NCI-H226 (cell line): ENCODE measurements around the gene LCAT.
A peak's percentile ranks its signal among the peaks of the same experiment; 100 is the strongest.
"Not testable (repeated sequence)": the region's sequence is repeated elsewhere in the genome, so short reads cannot be mapped to it uniquely, and the experiment has no call there.

Experiments
- DNase-seq: peaks from one replicate; pipeline ENCODE4 v3.0.0-alpha.2; 2015

The LCAT gene, protein sequence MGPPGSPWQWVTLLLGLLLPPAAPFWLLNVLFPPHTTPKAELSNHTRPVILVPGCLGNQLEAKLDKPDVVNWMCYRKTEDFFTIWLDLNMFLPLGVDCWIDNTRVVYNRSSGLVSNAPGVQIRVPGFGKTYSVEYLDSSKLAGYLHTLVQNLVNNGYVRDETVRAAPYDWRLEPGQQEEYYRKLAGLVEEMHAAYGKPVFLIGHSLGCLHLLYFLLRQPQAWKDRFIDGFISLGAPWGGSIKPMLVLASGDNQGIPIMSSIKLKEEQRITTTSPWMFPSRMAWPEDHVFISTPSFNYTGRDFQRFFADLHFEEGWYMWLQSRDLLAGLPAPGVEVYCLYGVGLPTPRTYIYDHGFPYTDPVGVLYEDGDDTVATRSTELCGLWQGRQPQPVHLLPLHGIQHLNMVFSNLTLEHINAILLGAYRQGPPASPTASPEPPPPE

DNA sequence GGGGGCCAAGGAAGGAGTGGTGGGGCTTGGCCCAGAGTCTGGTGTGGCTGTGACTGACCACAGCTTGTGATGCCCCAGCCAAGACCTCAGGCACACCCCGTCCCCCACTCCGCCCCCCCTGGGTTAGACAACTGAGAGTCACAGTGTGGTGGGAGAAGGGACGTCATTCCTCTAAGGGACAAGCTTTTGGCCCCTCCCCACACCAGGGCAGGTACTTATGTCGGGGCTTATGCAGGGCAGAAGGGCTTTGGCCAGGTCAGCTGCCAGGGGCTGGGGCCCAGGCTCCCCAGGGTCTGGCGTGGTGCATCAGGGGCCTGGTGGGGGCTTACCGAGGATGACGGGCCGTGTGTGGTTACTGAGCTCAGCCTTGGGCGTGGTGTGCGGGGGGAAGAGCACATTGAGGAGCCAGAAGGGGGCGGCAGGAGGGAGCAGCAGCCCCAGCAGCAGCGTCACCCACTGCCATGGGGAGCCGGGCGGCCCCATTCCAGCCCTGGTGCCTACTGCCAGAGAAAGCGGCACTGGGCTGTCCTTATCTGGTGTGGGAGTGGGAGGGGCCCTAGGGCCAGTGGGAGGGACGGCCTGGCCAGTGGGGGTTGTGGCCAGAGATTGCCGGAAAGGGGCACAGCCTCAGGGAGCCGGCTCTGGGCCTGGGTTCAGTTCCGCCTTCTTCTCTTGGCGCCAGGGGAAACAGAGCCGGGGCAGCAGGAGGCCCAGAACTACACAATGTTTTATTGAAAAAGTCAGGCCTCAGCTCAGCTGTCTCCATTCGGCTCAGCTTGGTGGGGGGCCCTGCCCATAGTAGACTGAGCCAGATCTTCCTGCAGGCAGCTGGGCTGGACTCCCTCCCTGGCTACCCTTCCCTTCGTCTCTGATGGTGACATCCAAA lies at the start of gene LCAT:
TSS of gene LCAT (minus strand) at position 502 of the 886 bp plus-strand sequence. CDS start at position 483, 19 bp downstream.
- DNase-seq: no peak

DNA sequence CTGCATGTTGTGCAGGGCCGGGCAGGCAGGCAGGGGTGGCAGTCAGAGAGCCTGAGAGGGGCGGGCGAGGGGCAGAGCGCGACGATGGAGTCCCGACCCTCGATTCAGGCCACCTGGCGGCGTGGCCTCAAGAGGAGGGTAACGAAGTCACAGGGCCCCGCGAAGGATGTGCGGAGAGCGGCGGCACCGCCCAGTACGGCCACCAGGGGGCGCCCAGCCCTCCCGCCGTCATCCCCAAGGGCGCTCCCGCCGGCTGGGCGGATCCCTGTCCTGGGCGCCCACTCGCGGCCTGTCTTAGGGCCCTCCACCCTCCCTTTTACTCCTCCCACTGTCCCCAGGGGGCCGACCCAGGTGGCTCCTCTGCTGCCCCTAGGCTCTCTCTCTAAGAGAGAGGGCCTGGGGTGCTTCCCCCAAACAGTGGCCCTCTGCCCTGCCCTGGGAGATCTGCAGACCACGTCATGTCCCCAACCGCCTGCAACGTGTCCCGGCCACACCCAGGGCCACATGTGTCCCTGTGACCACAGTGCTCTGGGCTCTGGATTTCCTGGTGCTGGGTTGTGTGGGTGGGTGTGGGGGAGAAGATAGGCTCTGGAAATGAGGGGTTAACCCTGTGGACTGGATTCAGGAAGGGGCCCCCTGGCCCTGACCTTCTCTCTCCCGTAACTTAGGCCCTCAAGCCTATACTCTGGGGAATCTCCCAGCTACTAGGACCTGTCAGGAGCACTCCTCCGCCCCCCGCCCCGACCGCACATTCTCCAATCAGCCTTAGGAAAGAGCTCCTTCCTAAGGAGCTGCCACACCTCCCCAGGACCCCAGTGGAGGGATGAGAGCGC lies 49.5 kb upstream of the LCAT start:
- peak; percentile 40 for DNase-seq

DNA sequence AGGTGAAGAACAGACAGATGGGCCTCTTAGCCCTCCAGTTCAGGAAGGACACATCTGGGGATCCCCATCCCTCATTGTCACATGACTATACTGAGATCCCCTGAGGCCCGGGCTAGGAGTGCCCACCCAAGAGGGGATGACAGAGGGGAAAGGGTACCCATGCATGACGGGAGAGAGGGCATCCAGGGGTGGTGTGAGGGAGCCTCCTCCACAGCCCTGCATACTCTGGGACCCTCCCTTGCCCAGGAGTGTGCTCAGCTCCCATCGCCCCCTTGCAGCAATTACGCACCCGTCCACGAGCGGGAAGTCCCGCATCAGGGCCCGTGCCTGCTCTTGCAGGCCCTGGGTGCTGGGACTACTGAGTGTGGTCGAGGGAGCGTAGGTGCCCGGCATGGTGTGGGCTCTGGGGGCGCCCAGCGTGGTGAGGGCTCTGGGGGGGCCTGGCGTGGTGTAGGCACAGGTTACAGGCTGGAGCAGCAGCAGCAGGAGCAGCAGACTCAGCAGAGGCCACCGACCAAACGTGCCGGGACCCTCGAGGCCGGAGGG lies 48.8 kb upstream of the LCAT start:
- DNase-seq: no peak

DNA sequence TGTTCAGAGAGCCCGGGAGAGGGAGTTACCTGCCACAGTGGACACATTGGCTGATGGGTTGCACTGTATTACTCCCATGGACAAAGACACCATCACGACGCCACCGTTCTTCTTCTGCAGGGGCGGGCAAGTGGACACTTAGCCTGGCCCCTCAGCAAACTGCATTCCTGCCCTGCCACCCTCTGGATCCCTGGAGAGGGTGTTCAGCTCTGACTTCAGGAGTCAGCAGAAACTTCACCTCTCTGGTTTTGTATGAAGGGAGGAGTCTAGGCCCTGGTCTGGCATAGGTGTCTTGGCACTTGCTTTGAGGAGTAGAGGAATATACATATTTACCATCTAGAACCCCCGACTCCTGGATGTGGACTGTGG lies 46.1 kb upstream of the LCAT start:
- no peak for DNase-seq

DNA sequence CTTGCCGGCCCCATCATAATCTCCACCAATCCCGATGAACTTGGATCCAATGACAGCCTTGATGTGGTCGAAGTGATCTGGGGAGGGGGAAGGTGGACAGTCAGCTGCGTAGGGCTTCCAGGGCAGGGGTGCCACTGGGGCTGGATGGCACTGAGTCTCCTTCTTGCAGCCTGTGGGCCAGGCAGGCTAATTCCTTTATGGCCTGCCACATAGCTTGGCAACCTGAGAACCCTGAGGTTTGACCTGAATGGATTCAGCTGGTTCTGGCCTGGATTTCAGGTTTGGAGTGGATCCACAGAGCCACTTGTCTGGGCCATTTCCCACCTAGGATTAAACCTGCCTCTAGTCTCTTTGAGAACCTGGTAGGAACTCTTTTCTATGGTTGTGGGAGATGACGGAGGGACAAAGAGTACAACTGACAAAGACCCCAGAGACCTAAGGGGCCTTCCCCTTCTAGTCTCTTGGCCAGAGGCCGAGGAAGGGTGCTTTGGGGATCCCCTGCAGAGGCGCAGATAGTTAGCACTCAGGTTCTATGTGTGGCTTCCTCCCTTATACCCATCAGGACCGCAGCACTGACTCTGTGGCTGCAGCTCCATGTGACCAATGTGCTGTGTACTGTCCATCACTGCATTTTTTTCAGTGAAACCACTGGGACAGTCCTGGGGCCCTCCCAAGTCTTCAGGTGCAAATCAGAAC lies 45.5 kb upstream of the LCAT start:
- no peak for DNase-seq

DNA sequence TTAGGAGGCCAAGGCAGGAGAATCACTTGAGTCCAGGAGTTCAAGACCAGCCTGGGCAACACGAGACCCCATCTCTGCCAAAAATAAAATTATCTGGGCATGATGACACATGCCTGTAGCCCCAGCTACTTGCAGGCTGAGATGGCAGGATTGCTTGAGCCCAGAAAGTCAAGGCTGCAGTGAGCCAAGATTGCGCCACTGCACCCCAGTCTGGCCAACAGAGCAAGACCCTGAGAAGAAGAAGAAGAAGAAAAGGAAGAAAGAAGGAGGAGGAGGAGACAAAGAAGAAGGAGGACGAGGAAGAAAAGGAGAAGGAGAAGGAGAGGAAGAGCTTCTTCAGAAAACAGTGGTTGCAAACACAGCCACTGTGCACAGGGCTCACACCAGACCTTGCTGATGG lies 44.8 kb upstream of the LCAT start:
- no peak for DNase-seq

DNA sequence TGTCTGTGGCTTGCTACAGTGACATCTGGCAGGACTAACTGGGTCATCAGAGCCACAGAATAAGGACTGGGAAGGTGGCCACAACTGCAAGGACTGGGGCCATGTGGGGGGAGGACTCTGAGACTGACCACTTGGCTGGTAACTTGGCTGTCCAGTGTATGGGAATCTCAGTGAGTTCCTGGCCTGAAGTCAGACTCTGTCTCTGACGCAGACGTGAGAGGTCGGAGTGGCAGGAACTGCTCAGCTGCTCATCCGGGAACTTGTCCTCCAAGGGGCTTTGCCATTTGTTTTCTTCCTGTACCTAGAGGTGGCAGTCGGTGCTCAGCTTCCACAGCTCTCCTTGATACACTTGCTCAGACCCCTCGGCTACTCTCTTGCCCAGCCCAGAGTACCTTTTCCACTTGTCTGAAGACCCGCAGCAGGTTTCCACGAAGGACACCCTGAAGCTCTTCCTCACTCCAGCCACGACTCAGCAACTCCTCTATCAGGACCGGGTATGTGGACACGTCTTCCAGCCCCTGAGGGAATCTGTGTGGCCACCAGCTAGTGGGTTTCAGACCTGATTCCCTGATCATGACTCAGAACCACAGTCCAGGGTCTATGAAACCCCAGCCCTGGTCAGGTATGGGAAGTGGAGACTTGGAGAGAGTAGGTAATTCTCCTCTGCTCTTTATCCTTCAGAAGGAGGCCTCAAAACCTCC lies 43.7 kb upstream of the LCAT start:
- peak; percentile 46 for DNase-seq

DNA sequence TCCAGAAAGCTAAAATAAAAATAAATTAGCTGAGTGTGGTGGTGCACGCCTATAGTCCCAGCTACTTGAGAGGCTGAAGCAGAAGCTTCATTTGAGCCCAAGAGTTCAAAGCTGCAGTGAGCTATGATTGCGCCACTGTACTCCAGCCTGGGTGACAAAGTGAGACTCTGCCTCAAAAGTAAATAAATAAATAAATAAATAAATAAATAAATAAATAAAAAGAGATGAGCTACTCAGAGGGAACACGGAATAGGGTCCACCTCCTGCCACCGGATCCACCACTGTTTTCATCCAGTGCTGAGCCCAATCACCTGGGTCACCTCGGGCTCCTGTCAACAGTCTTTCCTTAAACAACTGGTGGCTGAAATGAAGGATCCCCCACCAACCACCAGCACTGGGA lies 43.0 kb upstream of the LCAT start:
- DNase-seq: no peak

DNA sequence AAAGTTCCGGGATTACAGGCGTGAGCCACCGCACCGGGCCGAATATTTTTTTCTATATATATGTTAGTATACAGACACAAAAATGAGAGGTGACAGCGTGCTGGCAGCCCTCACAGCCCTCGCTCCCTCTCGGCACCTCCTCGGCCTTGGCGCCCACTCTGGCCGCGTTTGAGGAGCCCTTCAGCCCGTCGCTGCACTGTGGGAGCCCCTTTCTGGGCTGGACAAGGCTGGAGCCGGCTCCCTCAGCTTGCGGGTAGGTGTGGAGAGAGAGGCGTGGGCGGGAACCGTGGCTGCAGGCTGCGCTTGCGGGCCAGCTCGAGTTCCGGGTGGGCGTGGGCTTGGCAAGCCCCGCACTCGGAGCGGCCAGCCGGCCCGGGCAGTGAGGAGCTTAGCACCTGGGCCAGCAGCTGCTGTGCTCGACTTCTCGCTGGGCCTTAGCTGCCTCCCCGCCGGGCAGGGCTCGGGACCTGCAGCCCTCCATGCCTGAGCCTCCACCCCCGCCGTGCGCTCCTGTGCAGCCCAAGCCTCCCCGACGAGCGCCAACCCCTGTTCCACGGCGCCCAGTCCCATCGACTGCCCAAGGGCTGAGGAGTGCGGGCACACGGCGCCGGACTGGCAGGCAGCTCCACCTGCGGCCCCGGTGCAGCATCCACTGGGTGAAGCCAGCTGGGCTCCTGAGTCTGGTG lies 38.2 kb upstream of the LCAT start:
- DNase-seq: no peak

DNA sequence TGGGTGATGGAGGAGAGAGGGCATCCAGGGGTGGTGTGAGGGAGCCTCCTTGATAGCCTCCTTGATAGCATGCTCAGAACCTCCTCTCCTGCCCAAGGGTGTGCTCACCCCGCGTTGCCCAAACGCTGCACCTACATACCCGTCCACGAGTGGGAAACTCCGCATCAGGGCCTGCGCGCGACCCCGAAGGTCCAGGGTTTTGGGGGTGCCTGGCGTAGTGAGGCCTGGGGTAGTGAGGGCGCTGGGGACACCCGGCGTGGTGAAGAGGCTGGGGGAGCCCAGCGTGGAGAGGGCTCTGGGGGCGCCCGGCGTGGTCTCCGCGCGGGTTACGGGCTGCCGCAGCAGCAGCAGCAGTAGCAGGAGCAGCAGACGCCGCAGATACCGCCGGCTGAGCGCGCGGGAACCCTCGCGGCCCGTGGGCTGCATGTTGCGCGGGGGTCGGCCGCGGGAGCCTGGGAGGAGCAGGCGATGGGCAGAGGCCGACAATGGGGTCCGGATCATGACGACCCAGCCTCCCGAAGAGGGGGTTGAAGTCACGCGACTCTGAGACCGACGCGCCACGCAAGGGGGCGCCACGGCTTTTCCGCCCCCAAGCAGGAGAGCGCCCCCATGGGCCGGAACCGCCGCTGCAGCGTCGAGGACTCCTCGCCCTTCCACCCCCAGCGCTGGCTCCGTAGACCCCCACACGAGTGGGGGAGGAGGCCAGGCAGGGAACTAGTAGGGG lies 36.2 kb upstream of the LCAT start, which contains the start of gene DPEP3:
TSS of gene DPEP3 (minus strand) at position 545 of the 724 bp plus-strand sequence. CDS start at position 426, 119 bp downstream.
- DNase-seq: no peak

DNA sequence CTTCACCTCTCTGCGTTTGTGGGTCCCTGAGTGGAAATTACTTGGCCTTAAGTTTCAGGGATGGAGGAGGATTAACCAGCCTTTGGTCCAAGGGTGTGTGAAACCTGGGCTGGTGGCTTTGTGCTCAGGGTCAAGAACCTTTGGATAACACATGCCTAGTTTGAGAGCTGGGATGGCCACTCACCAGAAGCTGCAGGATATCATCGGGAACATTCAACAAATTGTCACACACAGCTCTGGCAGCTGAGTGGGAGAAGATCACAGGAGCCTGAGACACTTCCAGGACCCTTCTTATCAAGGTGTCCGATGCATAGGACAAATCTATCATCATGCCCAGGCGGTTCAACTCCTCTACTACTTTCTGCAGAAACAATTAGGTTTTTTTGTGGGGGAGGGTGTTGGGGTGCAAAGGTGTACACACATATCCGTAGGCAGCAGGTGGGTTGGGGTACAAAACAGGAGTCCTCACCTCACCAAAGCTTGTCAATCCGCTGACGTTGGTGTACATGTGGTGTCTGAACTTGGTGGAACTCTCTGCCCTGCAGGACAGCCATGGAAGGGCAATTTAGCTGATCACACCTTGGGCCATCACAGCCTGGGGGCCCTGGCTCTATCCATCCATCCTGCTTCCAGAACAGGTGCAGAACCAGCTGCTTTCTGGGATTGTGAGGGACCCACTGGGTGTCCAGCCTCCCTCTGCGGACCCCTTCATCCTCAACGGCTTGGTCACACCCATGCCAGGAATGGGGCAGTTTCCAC lies 33.7 kb upstream of the LCAT start:
- no peak for DNase-seq

DNA sequence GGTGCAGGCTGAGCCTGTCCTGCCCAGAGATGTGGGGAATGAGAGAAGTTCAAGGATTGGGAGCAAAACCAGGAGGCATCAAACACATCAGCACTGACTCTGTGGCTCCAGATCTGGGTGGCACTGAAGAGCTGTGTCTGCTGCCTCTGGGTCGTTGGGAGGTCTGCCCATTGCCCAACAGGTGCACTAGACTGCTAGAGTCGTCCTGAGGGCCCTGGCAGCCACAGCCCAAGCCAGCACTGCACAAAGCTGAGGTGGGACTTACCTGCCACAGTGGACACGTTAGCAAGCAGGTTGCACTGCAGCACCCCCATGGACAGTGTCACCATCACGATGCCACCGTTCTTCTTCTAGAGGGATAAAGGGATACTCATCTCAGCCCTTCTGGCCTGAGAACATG lies 33.1 kb upstream of the LCAT start:
- DNase-seq: no peak

DNA sequence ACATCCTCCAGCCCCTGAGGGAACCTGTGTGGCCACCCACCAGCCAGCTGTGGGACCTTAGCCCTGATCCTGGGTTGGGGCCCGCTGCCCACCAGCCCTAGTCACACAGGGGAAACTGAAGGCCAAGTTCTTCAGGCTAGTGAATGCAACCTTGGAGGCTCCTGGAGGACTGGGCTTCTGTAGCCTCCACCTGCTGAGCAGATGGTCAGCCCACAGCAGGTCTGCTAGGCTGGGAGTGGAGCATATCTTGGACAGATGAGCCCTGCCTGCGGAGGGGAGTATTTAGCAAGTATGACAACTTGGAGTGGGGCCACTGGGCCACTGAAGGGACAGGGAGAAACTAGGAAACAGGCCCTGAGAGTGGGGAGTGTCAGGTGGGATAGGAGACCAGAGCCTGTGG lies 32.3 kb upstream of the LCAT start:
- no peak for DNase-seq

DNA sequence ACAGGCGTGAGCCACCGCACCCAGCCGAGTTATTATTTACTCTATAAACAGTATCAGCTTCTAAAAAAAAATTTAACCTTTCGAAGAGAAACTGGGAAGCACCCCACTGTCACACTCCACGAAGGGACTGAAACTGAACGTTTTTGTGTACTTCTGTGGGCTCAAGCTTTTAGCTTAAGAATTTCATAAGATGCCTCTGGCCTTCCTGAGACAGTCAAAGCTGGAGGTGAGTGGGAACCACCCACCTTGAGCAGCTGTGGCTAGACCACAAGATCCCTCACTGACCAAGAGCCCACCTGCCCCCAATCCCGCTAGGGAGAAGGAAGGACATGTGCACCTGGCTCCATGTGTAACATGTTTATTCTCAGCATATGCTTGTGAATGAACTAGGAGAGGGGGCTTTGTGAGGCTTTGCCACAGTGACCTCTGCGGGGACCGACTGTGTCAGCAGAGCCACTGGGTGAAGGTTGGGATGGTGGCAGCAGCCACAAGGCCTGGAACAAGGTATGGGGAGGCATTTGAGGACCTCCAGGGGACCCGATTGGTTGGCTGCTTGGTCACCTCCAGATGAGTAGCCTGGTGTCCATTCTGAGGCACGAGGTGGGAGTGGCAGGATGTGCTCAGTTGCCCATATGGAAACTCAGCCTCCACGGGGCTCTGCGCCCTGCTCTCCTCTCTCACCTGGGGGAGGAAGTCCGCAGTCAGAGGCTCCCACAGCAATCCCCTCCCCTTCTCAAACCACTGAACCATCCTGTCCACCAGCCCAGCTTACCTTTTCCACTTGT lies 31.6 kb upstream of the LCAT start:
- DNase-seq: no peak

DNA sequence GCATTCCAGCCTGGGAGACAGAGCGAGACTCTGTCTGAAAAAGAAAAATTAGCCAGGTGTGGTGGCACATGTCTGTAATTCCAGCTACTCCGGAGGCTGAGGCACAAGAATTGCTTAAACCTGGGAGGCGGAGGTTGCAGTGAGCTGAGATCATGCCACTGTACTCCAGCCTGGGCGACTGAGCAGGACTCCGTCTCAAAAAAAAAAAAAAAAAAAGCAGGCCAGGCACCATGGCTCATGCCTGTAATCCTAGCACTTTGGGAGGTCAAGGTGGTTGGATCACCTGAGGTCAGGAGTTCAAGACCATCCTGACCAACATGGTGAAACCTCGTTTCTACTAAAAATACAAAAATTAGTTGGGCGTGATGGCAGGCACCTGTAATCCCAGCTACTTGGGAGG lies 28.4 kb upstream of the LCAT start:
- not testable (repeated sequence) for DNase-seq

DNA sequence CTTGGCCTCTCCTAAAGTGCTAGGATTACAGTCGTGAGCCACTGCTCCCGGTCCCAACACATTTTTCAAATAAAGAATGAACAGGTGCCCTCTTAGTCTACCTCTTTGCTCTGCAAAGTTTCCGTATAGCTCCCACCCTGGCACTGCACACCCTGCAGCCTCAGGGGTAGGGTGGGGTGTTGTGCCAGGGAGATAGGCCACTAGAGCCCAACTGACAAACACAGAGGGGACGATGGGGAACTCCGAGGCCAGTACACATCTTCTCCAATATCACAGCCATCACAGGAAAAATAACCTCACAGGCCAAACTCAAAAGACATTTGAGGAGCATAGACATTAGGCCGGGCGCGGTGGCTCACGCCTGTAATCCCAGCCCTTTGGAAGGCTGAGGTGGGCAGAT lies 27.2 kb upstream of the LCAT start:
- DNase-seq: no peak

DNA sequence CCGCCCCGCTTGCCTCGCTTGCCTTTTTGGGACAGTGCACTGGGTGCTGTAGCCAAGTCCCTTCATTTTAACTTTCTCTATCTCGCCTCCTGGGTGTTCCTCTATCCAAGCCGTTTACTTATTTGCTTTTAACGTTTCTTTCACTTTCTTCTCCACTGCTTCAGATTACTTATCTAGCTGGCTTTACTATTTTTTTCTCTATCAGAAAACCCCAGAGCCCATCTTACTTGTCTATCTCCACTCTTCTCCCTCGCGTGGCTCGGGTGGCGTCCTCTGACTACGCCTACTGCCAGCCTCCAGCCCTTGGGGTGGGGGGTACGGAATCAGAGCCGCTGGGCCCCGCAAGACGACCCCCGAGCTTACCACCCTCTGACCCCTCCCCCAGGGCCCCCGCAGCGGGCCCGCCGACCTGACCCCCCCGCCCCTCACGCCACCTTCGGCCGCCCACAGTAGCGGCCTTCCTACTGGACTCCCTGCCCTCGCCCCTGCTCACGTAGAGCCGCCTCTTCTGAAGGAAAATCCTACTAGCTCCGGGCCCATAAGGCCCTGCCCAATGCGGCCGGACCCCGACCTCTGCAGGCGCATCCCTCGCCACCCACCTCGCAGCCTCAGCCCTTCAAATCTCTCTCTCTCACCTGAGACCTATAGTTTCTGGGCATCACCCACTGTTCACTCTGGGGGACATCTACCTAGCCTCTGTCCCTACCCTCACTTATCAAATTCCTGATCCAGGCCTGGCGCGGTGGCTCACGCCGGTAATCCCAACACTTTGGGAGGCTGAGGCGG lies 25.5 kb upstream of the LCAT start:
- DNase-seq: no peak
